Transverse colon (tissue), 3 donors: Measurements from ENCODE around the gene PPM1L.

Experiments
- CTCF ChIP-seq, 5 experiments: fragments of 200-600 bp in 3 of 5; fragments of 450-650 bp in 2 of 5; sonication (generic) in 3 of 5; IDR thresholded peaks; 1 replicate in 2 of 5; 2 replicates in 3 of 5; pipeline ENCODE4 v1.5.1; 2016 to 2017; ENCODE audit warnings: antibody characterized with exemption in 5 of 5, inconsistent platforms in 3 of 5, mild to moderate bottlenecking in 2 of 5, moderate library complexity in 1 of 5
- POLR2A ChIP-seq: fragments of 450-650 bp; IDR thresholded peaks from one replicate; pipeline ENCODE4 v1.6.1; 2016; ENCODE audit warnings: antibody characterized with exemption, mild to moderate bottlenecking, moderate library complexity

DNA sequence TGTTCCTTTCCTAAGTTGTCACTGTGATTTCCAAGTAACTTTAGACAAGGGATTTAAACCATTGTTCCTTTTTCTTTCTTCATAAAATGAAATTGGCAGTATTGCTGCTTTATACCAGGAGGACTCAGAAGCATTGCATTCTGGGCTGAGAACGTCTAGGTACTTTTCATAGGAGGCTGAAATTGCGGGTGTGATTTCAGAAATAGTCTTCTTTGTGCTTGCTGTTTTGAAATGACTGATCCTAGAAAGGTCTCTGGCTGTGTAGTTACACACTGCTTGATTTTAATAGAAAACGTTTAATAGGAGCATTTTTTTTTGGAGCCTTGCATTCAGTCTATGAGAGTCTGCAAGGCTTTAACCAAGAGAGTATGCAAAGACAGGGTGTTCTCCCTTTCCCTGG lies 56.3 kb downstream of the PPM1L start:
- no peak for TF ChIP-seq CTCF (IDR thresholded peaks at IDR 0.05)
- TF ChIP-seq POLR2A: no peak
